ENCODE results near the gene ETS2. TPM values are rescaled to one million over a fixed set of nuclear protein-coding genes. Genes with fewer than 3 reads are reported as not detected.
A peak's percentile ranks its signal among the peaks of the same experiment; 100 is the strongest.

The ETS2 gene
- total RNA-seq, 1 experiment from 2014 or later, result 20.4 TPM

- intact Hi-C loops (cut with micrococcal nuclease; ENCODE audit: unreplicated experiment), result loop anchor here (1.0 to 2.0 kb wide), 3 partner anchors 26 to 37 kb away; no protein-coding TSS in a partner anchor
- no TSS peak for BruUV-seq (replicated peaks)
- Mint-ChIP-seq H3K4me3 (ENCODE audit: unreplicated experiment) (no peak overlapping the region), H3K27me3 (ENCODE audit: insufficient read depth, unreplicated experiment) (no peaks in the 10 kb centered on the region), H3K27ac (ENCODE audit: unreplicated experiment) (peak overlapping the region; percentile 74), H3K9me3 (ENCODE audit: unreplicated experiment) (no peaks in the 10 kb centered on the region), H3K36me3 (ENCODE audit: insufficient read depth, unreplicated experiment) (no peaks in the 10 kb centered on the region), H3K4me1 (ENCODE audit: low read depth, unreplicated experiment) (peaks cover 26% of the 10 kb centered on the region)
- Histone ChIP-seq H3K36me3 (ENCODE audit: control insufficient read depth, insufficient read depth, low read length) (no peaks in the 10 kb centered on the region), H3K4me1 (peaks cover 33% of the 10 kb centered on the region), H3K27me3 (replicated peaks; ENCODE audit: control insufficient read depth, insufficient read depth, low read length) (no peaks in the 10 kb centered on the region), H3K4me3 (ENCODE audit: low read depth, low read length) (no peak overlapping the region), H3K9me3 (0 out of 2 replicates have a peak, but pooled peaks cover 3% of the 10 kb centered on the region)
- ChIA-PET POLR2A (interaction anchor here (0.5 kb wide), 1 partner anchor 15 kb away, joined by 3 read pairs; no protein-coding TSS in a partner anchor), CTCF (interaction anchor here (0.7 to 0.9 kb wide), 2 partner anchors 16 to 34 kb away, joined by 3 to 4 read pairs; partner anchors contain the start of gene ETS2)
- peak in 1 of 2 experiments; percentile 52 for DNase-seq
- TF ChIP-seq CTCF (IDR thresholded peaks at IDR 0.05; ENCODE audit: insufficient read depth in 1 of 2, low read depth in 1 of 2, low read length in 1 of 2, severe bottlenecking in 1 of 2, unreplicated experiment in 1 of 2), result no peak
These were observed 34.2 kb upstream of the ETS2 start for GRCh38 chr21:38771536-38771935.

- POLR2A ChIA-PET, result no interaction called here
- H3K4me3 ChIP-seq (ENCODE audit: low read depth, low read length), result no peak overlapping the region
- intact Hi-C loops (cut with micrococcal nuclease; ENCODE audit: unreplicated experiment), result no loop called here
These were observed 33.1 kb upstream of the ETS2 start for GRCh38 chr21:38772646-38773045.

More at GRCh38 chr21:38772646-38773045, 33.1 kb upstream of the ETS2 start:
- Histone ChIP-seq H3K27me3 (replicated peaks; ENCODE audit: control insufficient read depth, insufficient read depth, low read length) (no peaks in the 10 kb centered on the region), H3K4me1 (peaks cover 33% of the 10 kb centered on the region), H3K36me3 (ENCODE audit: control insufficient read depth, insufficient read depth, low read length) (no peaks in the 10 kb centered on the region), H3K9me3 (0 out of 2 replicates have a peak, but pooled peaks cover 3% of the 10 kb centered on the region)
- Mint-ChIP-seq H3K27ac (ENCODE audit: unreplicated experiment) (peak overlapping the region; percentile 74), H3K9me3 (ENCODE audit: unreplicated experiment) (no peaks in the 10 kb centered on the region), H3K27me3 (ENCODE audit: insufficient read depth, unreplicated experiment) (no peaks in the 10 kb centered on the region), H3K4me1 (ENCODE audit: low read depth, unreplicated experiment) (peaks cover 26% of the 10 kb centered on the region), H3K36me3 (ENCODE audit: insufficient read depth, unreplicated experiment) (no peaks in the 10 kb centered on the region), H3K4me3 (ENCODE audit: unreplicated experiment) (no peak overlapping the region)
- DNase-seq, result no peak
- no peak for TF ChIP-seq CTCF (IDR thresholded peaks at IDR 0.05; ENCODE audit: insufficient read depth in 1 of 2, low read depth in 1 of 2, low read length in 1 of 2, severe bottlenecking in 1 of 2, unreplicated experiment in 1 of 2)
- CTCF ChIA-PET, result no interaction called here
- no TSS peak for BruUV-seq (replicated peaks)

Data from Caco-2 (cell line).